PC-3 (cell line): ENCODE results near the gene LY86. TPM values are rescaled to one million over a fixed set of nuclear protein-coding genes. Genes with fewer than 3 reads are reported as not detected.
A peak's percentile ranks its signal among the peaks of the same experiment; 100 is the strongest.

Source experiments
- ATAC-seq: fragments of 200-7000 bp; cut with Tn5 transposase; 2 replicates; pipeline ENCODE4 v1.9.1; 2020; ENCODE audit warnings: mild to moderate bottlenecking, moderate library complexity
- BruUV-seq: library from RNA; stranded (reverse); fragments of 400-500 nt; replicated peaks from 2 replicates; lab custom pipeline; 2021; lab: Mats Ljungman, UMichigan
- CTCF ChIA-PET: fragments of 300-600 bp; sonication (Branson Sonifier 250); formaldehyde crosslinking; loops from one replicate; lab custom pipeline; 2022; ENCODE audit warnings: antibody characterized with exemption; lab: Charles Lee
- POLR2A ChIA-PET: fragments of 300-600 bp; sonication (Branson Sonifier 250); formaldehyde crosslinking; loops from one replicate; lab custom pipeline; 2022; ENCODE audit warnings: antibody characterized with exemption; ENCODE audit not compliant: unreplicated experiment; lab: Charles Lee
- DNase-seq: peaks from one replicate; pipeline ENCODE4 v3.0.0-alpha.2; 2015
- H2AFZ ChIP-seq: fragments of 300-600 bp; sonication (generic); 2 replicates; pipeline ENCODE4 v1.6.0; 2016; ENCODE audit warnings: antibody characterized with exemption, low read length
- H3F3A ChIP-seq: fragments of 300-600 bp; sonication (generic); one replicate; pipeline ENCODE4 v1.6.0; 2017; ENCODE audit warnings: antibody characterized with exemption, low read length, control low read depth, mild to moderate bottlenecking; ENCODE audit not compliant: unreplicated experiment
- H3K27ac ChIP-seq: fragments of 300-600 bp; sonication (generic); 2 replicates; pipeline ENCODE4 v1.5.1; 2016; ENCODE audit warnings: mild to moderate bottlenecking, low read length
- H3K27me3 ChIP-seq: fragments of 300-600 bp; sonication (generic); 2 replicates; pipeline ENCODE4 v1.6.1; 2016; ENCODE audit warnings: low read length, mixed read lengths
- H3K36me3 ChIP-seq: fragments of 300-600 bp; sonication (generic); 2 replicates; pipeline ENCODE4 v1.6.1; 2016; ENCODE audit warnings: low read depth, mixed run types, low read length, mixed read lengths
- H3K4me1 ChIP-seq: fragments of 300-600 bp; sonication (generic); 2 replicates; pipeline ENCODE4 v1.5.1; 2016; ENCODE audit warnings: low read length; ENCODE audit not compliant: insufficient read depth
- H3K4me2 ChIP-seq: fragments of 300-600 bp; sonication (generic); 2 replicates; pipeline ENCODE4 v1.6.0; 2016; ENCODE audit warnings: low read length
- H3K4me3 ChIP-seq: fragments of 300-600 bp; sonication (generic); 2 replicates; pipeline ENCODE4 v1.5.1; 2016; ENCODE audit warnings: mild to moderate bottlenecking, low read length, mixed read lengths
- H3K79me2 ChIP-seq: fragments of 300-600 bp; sonication (generic); 2 replicates; pipeline ENCODE4 v1.6.1; 2017; ENCODE audit warnings: low read length, mixed read lengths
- H3K9ac ChIP-seq: fragments of 300-600 bp; sonication (generic); 2 replicates; pipeline ENCODE4 v1.6.0; 2016; ENCODE audit warnings: mild to moderate bottlenecking, low read length
- H3K9me2 ChIP-seq: fragments of 300-600 bp; sonication (generic); replicated peaks from 2 replicates; pipeline ENCODE4 v1.6.1; 2016; ENCODE audit warnings: mixed run types, low read length, mixed read lengths
- H3K9me3 ChIP-seq: fragments of 300-600 bp; sonication (generic); 2 replicates; pipeline ENCODE4 v1.6.1; 2016; ENCODE audit warnings: low read length, mixed read lengths
- H4K20me1 ChIP-seq: fragments of 300-600 bp; sonication (generic); 2 replicates; pipeline ENCODE4 v1.6.1; 2016; ENCODE audit warnings: low read length, mixed read lengths
- CTCF ChIP-seq: fragments of 300-600 bp; sonication (generic); conservative IDR thresholded peaks from 2 replicates; pipeline ENCODE4 v1.5.1; 2017; ENCODE audit warnings: antibody characterized with exemption, low read depth, mild to moderate bottlenecking, low read length
- EZH2 ChIP-seq: fragments of 300-600 bp; sonication (generic); IDR thresholded peaks from one replicate; pipeline ENCODE4 v1.6.1; 2017; ENCODE audit warnings: antibody characterized with exemption, mild to moderate bottlenecking, low read length; ENCODE audit not compliant: unreplicated experiment
- EZH2phosphoT487 ChIP-seq: fragments of 300-600 bp; sonication (generic); IDR thresholded peaks from 2 replicates; pipeline ENCODE4 v1.6.1; 2018; ENCODE audit warnings: mild to moderate bottlenecking, antibody characterized with exemption, low read length, borderline replicate concordance
- intact Hi-C: fragments of 100-400 bp; cut with micrococcal nuclease; formaldehyde crosslinking; loops from 2 replicates; pipeline ENCODE4 v1.9.0; 2023
- total RNA-seq: library from RNA; depleted of rRNA; stranded (reverse); fragments of >200 nt; gene quantifications from 2 replicates; pipeline ENCODE4 v1.2.3, GENCODE V29; 2014

LY86 gene
- total RNA-seq, 1 experiment from 2014 or later = not detected

GRCh38 chr6:6559994-6560570 lies 28.4 kb upstream of the LY86 start:
- H3K4me2 ChIP-seq = no peak overlapping the region
- H3F3A ChIP-seq = no peaks in the 10 kb centered on the region
- peaks cover 47% of the 10 kb centered on the region for H3K27me3 ChIP-seq
- no TSS peak for BruUV-seq
- ChIA-PET POLR2A (no interaction called here), CTCF (no interaction called here)
- intact Hi-C loops = no loop called here
- H3K9me3 ChIP-seq = no peaks in the 10 kb centered on the region
- H3K36me3 ChIP-seq = no peaks in the 10 kb centered on the region
- no peak for TF ChIP-seq EZH2
- no peak for TF ChIP-seq CTCF
- no peak for TF ChIP-seq EZH2phosphoT487
- ATAC-seq = no peak
- no peak overlapping the region for H3K4me3 ChIP-seq
- H4K20me1 ChIP-seq = no peaks in the 10 kb centered on the region
- H3K9me2 ChIP-seq = no peaks in the 10 kb centered on the region
- H3K27ac ChIP-seq = no peak overlapping the region
- no peak overlapping the region for H2AFZ ChIP-seq
- no peaks in the 10 kb centered on the region for H3K4me1 ChIP-seq
- no peak overlapping the region for H3K9ac ChIP-seq
- no peak for DNase-seq
- H3K79me2 ChIP-seq = no peaks in the 10 kb centered on the region

- Histone ChIP-seq H3K9me3 (no peaks in the 10 kb centered on the region), H3F3A (no peaks in the 10 kb centered on the region), H3K27me3 (peaks cover 40% of the 10 kb centered on the region), H3K4me2 (no peak overlapping the region), H3K27ac (no peak overlapping the region), H4K20me1 (no peaks in the 10 kb centered on the region), H3K9ac (no peak overlapping the region), H2AFZ (no peak overlapping the region), H3K9me2 (no peaks in the 10 kb centered on the region), H3K36me3 (no peaks in the 10 kb centered on the region), H3K79me2 (no peaks in the 10 kb centered on the region), H3K4me3 (no peak overlapping the region), H3K4me1 (no peaks in the 10 kb centered on the region)
- DNase-seq = peak; percentile 45
- ChIA-PET POLR2A (no interaction called here), CTCF (no interaction called here)
- TF ChIP-seq EZH2 = no peak
- TF ChIP-seq CTCF = peak; percentile 48
- intact Hi-C loops = no loop called here
- BruUV-seq = no TSS peak
- 0 out of 2 replicates have a peak, but pooled peaks have one; percentile 24 for ATAC-seq
These were observed 27.6 kb upstream of the LY86 start for GRCh38 chr6:6560909-6561308.

GRCh38 chr6:6564154-6564553 lies 24.4 kb upstream of the LY86 start:
- H3K9ac ChIP-seq = no peak overlapping the region
- H3K9me2 ChIP-seq = no peaks in the 10 kb centered on the region
- ChIA-PET CTCF (no interaction called here), POLR2A (no interaction called here)
- BruUV-seq = no TSS peak
- no peaks in the 10 kb centered on the region for H3F3A ChIP-seq
- H2AFZ ChIP-seq = no peak overlapping the region
- no peak overlapping the region for H3K27ac ChIP-seq
- DNase-seq (no peak), ATAC-seq (no peak)
- no peaks in the 10 kb centered on the region for H3K4me1 ChIP-seq
- H4K20me1 ChIP-seq = no peaks in the 10 kb centered on the region
- H3K4me3 ChIP-seq = no peak overlapping the region
- TF ChIP-seq EZH2phosphoT487 (no peak), CTCF (no peak), EZH2 (no peak)
- no peaks in the 10 kb centered on the region for H3K36me3 ChIP-seq
- no peaks in the 10 kb centered on the region for H3K9me3 ChIP-seq
- intact Hi-C loops = no loop called here
- no peak overlapping the region for H3K4me2 ChIP-seq
- H3K27me3 ChIP-seq = peaks cover 38% of the 10 kb centered on the region
- H3K79me2 ChIP-seq = no peaks in the 10 kb centered on the region
